Fibroblast of lung (primary cell): ENCODE data around the gene VPS13D. TPM values are rescaled to one million over a fixed set of nuclear protein-coding genes. Genes with fewer than 3 reads are reported as not detected.

Source experiments
- DNase-seq, 2 donors: peaks; one replicate each; pipeline versions ENCODE4 v3.0.0 to v3.0.0-alpha.2; 2010; ENCODE audit warnings: low read depth in 2 of 2
- H2AFZ ChIP-seq: 2 replicates; pipeline ENCODE4 v1.5.1; 2012; ENCODE audit warnings: low read length, control low read depth, inconsistent platforms
- H3K27ac ChIP-seq: 2 replicates; pipeline ENCODE4 v1.5.1; 2011; ENCODE audit warnings: low read length, control low read depth; ENCODE audit not compliant: insufficient read depth
- H3K27me3 ChIP-seq: 2 replicates; pipeline ENCODE4 v1.5.1; 2011; ENCODE audit warnings: mild to moderate bottlenecking, low read length; ENCODE audit not compliant: control insufficient read depth, insufficient read depth
- H3K36me3 ChIP-seq: 2 replicates; pipeline ENCODE4 v1.5.1; 2011; ENCODE audit warnings: low read length; ENCODE audit not compliant: control insufficient read depth, insufficient read depth
- H3K4me1 ChIP-seq: 2 replicates; pipeline ENCODE4 v1.5.1; 2011; ENCODE audit warnings: low read length; ENCODE audit not compliant: control insufficient read depth, insufficient read depth; ENCODE audit errors: extremely low read depth
- H3K4me2 ChIP-seq: 2 replicates; pipeline ENCODE4 v1.5.1; 2011; ENCODE audit warnings: low read length, control low read depth; ENCODE audit not compliant: insufficient read depth; ENCODE audit errors: extremely low read depth
- H3K4me3 ChIP-seq, 4 experiments: fragments of 200-600 bp in 1 of 4; sonication (generic) in 1 of 4; replicated peaks in 1 of 4; 2 replicates each; pipeline ENCODE4 v1.5.1; 2011 to 2016; ENCODE audit warnings: low read length in 4 of 4, low read depth in 3 of 4, mild to moderate bottlenecking in 3 of 4, control low read depth in 2 of 4, inconsistent platforms in 1 of 4, mixed read lengths in 1 of 4; ENCODE audit not compliant: insufficient read depth in 1 of 4; ENCODE audit errors: control extremely low read depth in 1 of 4
- H3K79me2 ChIP-seq: 2 replicates; pipeline ENCODE4 v1.5.1; 2012; ENCODE audit warnings: mild to moderate bottlenecking, low read length, inconsistent platforms; ENCODE audit not compliant: control insufficient read depth, insufficient read depth
- H3K9ac ChIP-seq: 2 replicates; pipeline ENCODE4 v1.5.1; 2011; ENCODE audit warnings: mild to moderate bottlenecking, low read length, control low read depth; ENCODE audit not compliant: insufficient read depth
- H3K9me3 ChIP-seq: 2 replicates; pipeline ENCODE4 v1.5.1; 2012; ENCODE audit warnings: low read depth, low read length; ENCODE audit not compliant: control insufficient read depth, insufficient read depth
- H4K20me1 ChIP-seq: 2 replicates; pipeline ENCODE4 v1.5.1; 2011; ENCODE audit warnings: low read length; ENCODE audit not compliant: control insufficient read depth, insufficient read depth; ENCODE audit errors: extremely low read depth
- EZH2 ChIP-seq: IDR thresholded peaks from 2 replicates; pipeline ENCODE4 v1.5.1; 2012; ENCODE audit warnings: low read length, control low read depth, mild to moderate bottlenecking; ENCODE audit errors: missing control alignments
- polyA plus RNA-seq, 2 donors: library from polyadenylated mRNA; depleted of rRNA in 1 of 2; stranded (reverse) in 1 of 2; unstranded in 1 of 2; fragments of >200 nt; gene quantifications; 2 replicates each; pipeline ENCODE4 v1.2.1, GENCODE V29; 2011 to 2012; ENCODE audit warnings: missing spikeins in 1 of 2
- total RNA-seq: library from RNA; depleted of rRNA; stranded (reverse); fragments of >200 nt; gene quantifications from 2 replicates; pipeline ENCODE4 v1.2.1, GENCODE V29; 2014
- TF ChIP-seq, protein P1 (sequence below), 2 donors: IDR thresholded peaks in 1 of 2; conservative IDR thresholded peaks in 1 of 2; 1 replicate in 1 of 2; 2 replicates in 1 of 2; pipeline ENCODE4 v1.5.1; 2011 to 2012; ENCODE audit warnings: low read length in 2 of 2, control low read depth in 1 of 2, inconsistent platforms in 1 of 2, low read depth in 1 of 2, mild to moderate bottlenecking in 1 of 2

The VPS13D gene
- total and polyA plus RNA-seq, 2 donors (not counting 1 experiment from before 2014, with no cell fraction given), result 14.6 to 40.0 TPM

DNA sequence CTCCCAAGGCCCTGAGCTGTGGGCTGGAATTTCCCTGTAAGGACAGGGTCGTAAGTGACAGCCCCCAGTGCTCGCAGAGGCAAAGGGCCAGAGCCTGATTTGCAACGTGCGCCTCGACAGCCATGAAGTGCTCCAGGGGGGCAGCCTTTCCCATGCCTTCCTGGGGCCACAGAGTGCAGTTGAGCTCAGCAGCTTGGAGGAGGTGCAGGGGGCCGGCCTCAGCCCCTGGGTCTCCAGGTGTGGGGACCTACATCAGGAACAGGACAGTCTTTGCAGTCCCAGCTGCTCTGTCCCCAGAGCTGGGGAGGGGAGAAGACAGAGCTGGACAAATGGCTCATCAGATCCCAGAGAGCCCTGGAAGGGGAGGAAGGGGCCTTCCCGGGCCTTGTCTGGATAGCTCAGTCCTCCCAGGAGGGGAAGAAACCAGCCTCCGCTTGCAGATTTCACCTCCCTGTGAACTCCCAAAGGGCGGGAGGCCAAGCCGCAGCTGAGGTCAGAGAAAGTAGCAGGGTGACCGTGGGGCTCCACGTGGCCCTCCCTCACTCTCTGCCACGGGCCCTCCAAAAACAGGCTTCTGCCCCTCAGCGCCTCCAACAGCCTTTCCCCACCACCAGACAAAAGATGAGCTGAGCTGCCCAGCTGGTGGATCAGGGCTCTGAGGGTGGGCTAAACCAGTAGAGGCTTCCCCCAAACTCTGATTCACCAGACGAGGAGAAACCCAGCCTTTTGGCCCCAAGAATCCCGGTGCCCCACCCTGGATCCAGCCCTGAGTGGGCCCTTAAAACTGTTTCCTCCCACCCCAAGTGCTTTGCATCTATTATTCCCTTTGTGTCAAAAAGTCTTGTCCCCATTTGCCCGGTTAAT is 311.7 kb downstream of the VPS13D start:
- peaks cover 21% of the 10 kb centered on the region for H3K4me1 ChIP-seq
- no peak overlapping the region for H2AFZ ChIP-seq
- no peak overlapping the region for H3K27ac ChIP-seq
- H3K9me3 ChIP-seq, result no peaks in the 10 kb centered on the region
- DNase-seq, result peak; percentile 85 to 89
- H3K36me3 ChIP-seq, result no peaks in the 10 kb centered on the region
- H3K4me2 ChIP-seq, result peak overlapping the region; percentile 60
- no peaks in the 10 kb centered on the region for H4K20me1 ChIP-seq
- H3K79me2 ChIP-seq, result no peaks in the 10 kb centered on the region
- H3K4me3 ChIP-seq, result no peak overlapping the region
- H3K27me3 ChIP-seq, result no peaks in the 10 kb centered on the region
- no peak for TF ChIP-seq EZH2
- H3K9ac ChIP-seq, result no peak overlapping the region

DNA sequence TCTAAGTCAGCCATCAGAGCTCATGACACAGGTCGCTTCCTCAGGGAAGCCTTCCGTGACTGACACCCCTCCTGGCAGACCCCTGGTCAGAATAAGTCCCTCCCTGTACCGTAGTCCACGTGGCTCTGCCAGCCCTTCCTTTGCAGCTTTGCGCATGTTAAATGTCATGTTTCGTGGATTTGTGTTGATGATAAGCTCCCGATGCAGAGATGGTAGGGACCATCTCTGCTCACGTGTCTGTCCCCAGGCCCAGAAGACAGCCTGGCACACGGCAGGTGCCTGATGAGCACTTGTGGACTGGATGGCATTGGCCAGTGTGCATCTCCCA is 312.3 kb downstream of the VPS13D start:
- no peaks in the 10 kb centered on the region for H3K9me3 ChIP-seq
- H3K79me2 ChIP-seq, result no peaks in the 10 kb centered on the region
- no peak overlapping the region for H2AFZ ChIP-seq
- no peak overlapping the region for H3K4me2 ChIP-seq
- TF ChIP-seq, protein P1, sequence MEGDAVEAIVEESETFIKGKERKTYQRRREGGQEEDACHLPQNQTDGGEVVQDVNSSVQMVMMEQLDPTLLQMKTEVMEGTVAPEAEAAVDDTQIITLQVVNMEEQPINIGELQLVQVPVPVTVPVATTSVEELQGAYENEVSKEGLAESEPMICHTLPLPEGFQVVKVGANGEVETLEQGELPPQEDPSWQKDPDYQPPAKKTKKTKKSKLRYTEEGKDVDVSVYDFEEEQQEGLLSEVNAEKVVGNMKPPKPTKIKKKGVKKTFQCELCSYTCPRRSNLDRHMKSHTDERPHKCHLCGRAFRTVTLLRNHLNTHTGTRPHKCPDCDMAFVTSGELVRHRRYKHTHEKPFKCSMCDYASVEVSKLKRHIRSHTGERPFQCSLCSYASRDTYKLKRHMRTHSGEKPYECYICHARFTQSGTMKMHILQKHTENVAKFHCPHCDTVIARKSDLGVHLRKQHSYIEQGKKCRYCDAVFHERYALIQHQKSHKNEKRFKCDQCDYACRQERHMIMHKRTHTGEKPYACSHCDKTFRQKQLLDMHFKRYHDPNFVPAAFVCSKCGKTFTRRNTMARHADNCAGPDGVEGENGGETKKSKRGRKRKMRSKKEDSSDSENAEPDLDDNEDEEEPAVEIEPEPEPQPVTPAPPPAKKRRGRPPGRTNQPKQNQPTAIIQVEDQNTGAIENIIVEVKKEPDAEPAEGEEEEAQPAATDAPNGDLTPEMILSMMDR (conservative IDR thresholded peaks at IDR 0.05 in 1 of 2, IDR thresholded peaks at IDR 0.05 in 1 of 2; ENCODE audit: low read depth in 1 of 2, low read length in 2 of 2), result no peak
- TF ChIP-seq EZH2, result no peak
- H3K9ac ChIP-seq, result no peak overlapping the region
- DNase-seq, result no peak
- no peaks in the 10 kb centered on the region for H4K20me1 ChIP-seq
- H3K36me3 ChIP-seq, result no peaks in the 10 kb centered on the region
- H3K27ac ChIP-seq, result no peak overlapping the region
- peaks cover 21% of the 10 kb centered on the region for H3K4me1 ChIP-seq
- H3K27me3 ChIP-seq, result no peaks in the 10 kb centered on the region
- H3K4me3 ChIP-seq, result no peak overlapping the region

DNA sequence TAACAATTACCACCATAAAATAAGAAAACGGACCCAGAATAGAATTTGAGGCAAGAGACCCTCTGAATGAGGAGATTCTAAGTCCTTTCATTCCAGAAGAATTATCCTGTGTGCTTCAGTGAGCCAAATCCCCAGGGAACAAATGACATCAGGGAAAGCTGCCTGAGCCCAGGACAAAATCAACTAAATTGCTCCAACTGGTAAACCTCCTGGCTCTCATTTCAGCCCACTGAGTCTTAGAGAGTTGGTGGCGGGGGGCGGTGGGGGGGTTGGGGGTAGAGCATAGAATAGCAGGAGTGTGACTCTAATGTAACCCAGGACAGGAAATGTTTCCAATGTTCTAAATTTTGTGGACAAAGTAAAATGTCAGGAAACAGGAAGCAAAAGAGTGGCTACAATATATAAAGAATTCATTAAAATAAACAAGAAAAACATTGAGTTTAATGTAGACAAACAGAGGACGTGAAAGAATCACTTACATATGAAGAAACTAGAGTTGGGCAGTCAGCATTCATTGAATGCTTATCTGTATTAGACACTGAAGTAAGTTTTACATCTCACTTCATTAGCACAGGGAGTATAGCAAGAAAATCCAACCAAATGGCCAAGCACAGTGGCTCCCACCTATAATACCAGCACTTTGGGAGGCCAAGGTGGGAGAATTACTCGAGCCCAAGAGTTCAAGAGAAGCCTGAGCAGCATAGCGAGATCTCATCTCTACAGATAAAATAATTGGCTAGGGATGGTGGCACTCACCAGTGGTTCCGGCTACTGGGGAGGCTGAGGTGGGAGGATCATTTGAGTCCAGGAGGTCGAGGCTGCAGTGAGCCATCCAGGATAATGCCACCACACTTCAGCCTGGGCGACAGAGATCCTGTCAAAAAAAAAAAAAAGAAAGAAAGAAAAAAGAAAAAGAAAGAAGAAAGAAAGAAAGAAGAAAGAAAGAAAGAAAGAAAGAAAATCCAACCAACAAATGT is 313.1 kb downstream of the VPS13D start:
- Histone ChIP-seq H3K79me2 (no peaks in the 10 kb centered on the region), H3K9me3 (no peaks in the 10 kb centered on the region), H3K4me3 (no peak overlapping the region), H3K27ac (no peak overlapping the region), H3K27me3 (no peaks in the 10 kb centered on the region), H3K36me3 (no peaks in the 10 kb centered on the region), H3K9ac (no peak overlapping the region), H3K4me1 (peaks cover 21% of the 10 kb centered on the region), H4K20me1 (no peaks in the 10 kb centered on the region), H3K4me2 (no peak overlapping the region), H2AFZ (no peak overlapping the region)
- DNase-seq, result no peak
- no peak for TF ChIP-seq EZH2
